ENCODE data around the gene NUFIP1. TPM values are rescaled to one million over a fixed set of nuclear protein-coding genes. Genes with fewer than 3 reads are reported as not detected.

NUFIP1 gene
- polyA plus RNA-seq, 1 donor (not counting 4 experiments of a cell fraction or from before 2014, with no cell fraction given): 3.3 TPM

DNA sequence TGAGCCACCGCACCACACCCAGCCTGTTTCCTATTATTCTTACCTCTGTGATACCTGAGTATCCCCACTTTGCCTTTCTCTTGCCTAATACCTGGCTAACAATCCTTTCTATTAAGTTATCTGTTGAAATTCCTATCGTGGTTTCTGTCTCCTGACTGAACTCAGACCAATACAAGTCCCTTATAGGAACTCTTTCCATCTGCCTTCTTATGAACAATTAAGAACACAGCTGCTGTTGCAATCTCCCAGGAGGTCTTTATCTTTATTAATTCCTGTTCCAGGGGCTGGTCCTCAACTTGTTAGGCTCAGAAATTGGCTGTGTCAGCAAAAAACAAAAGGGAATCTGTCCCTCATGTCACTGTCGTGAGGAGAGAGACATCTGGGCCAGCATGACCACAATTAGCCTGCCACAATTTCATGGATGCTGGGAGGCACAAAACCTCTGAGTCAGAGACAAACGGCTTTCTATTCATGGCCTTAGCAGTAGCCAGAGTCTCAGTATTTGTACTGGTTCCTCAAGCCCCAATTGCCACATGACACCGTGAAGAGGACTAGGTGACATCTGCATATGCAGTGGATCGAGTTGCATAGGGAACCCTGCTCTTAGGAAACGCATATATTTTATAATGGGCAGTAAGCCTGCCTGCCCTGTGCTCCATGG is 58.2 kb downstream of the NUFIP1 start:
- TF ChIP-seq, protein P1, sequence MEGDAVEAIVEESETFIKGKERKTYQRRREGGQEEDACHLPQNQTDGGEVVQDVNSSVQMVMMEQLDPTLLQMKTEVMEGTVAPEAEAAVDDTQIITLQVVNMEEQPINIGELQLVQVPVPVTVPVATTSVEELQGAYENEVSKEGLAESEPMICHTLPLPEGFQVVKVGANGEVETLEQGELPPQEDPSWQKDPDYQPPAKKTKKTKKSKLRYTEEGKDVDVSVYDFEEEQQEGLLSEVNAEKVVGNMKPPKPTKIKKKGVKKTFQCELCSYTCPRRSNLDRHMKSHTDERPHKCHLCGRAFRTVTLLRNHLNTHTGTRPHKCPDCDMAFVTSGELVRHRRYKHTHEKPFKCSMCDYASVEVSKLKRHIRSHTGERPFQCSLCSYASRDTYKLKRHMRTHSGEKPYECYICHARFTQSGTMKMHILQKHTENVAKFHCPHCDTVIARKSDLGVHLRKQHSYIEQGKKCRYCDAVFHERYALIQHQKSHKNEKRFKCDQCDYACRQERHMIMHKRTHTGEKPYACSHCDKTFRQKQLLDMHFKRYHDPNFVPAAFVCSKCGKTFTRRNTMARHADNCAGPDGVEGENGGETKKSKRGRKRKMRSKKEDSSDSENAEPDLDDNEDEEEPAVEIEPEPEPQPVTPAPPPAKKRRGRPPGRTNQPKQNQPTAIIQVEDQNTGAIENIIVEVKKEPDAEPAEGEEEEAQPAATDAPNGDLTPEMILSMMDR (optimal IDR thresholded peaks at IDR 0.05 in 1 of 3, IDR thresholded peaks at IDR 0.05 in 1 of 3, conservative IDR thresholded peaks at IDR 0.05 in 1 of 3; ENCODE audit: extremely low read depth in 1 of 3, insufficient read depth in 2 of 3, low read length in 3 of 3): no peak
- no peak for TF ChIP-seq EZH2 (IDR thresholded peaks at IDR 0.05; ENCODE audit: low read length)
- DNase-seq (ENCODE audit: low read depth, low spot score) (no peak), FAIRE-seq (no peak)
- H2AFZ ChIP-seq (ENCODE audit: control insufficient read depth, low read length): no peak overlapping the region
- H3K9ac ChIP-seq (ENCODE audit: control insufficient read depth, extremely low read depth, insufficient read depth, low read length): no peak overlapping the region
- H3K4me1 ChIP-seq (ENCODE audit: control insufficient read depth, extremely low read depth, insufficient read depth, low read length): peaks cover 12% of the 10 kb centered on the region
- H3K27me3 ChIP-seq (ENCODE audit: control insufficient read depth, extremely low read depth, insufficient read depth, low read length): peaks cover 2% of the 10 kb centered on the region
- no peaks in the 10 kb centered on the region for H3K79me2 ChIP-seq (ENCODE audit: control insufficient read depth, insufficient read depth, low read length)
- H3K36me3 ChIP-seq (ENCODE audit: control insufficient read depth in 2 of 2, extremely low read depth in 1 of 2, insufficient read depth in 2 of 2, low read length in 2 of 2): no peaks in the 10 kb centered on the region
- no peak overlapping the region for H3K4me3 ChIP-seq (ENCODE audit: control insufficient read depth in 2 of 3, extremely low read depth in 1 of 3, insufficient read depth in 2 of 3, low read depth in 1 of 3, low read length in 3 of 3)
- dilution Hi-C loops (cut with MboI; ENCODE audit: extremely low pct_ligation_motif_present, low sequenced_read_pairs): no loop called here
- H3K9me1 ChIP-seq (ENCODE audit: control insufficient read depth, extremely low read depth, insufficient read depth, low read length): no peaks in the 10 kb centered on the region
- no peak overlapping the region for H3K27ac ChIP-seq (ENCODE audit: control insufficient read depth, insufficient read depth, low read length)
- no peaks in the 10 kb centered on the region for H3K9me3 ChIP-seq (ENCODE audit: control insufficient read depth, low read depth, low read length)
- H3K4me2 ChIP-seq (ENCODE audit: control insufficient read depth, extremely low read depth, insufficient read depth, low read depth, low read length): no peak overlapping the region
- no peaks in the 10 kb centered on the region for H4K20me1 ChIP-seq (ENCODE audit: control insufficient read depth, extremely low read depth, insufficient read depth, low read length)

DNA sequence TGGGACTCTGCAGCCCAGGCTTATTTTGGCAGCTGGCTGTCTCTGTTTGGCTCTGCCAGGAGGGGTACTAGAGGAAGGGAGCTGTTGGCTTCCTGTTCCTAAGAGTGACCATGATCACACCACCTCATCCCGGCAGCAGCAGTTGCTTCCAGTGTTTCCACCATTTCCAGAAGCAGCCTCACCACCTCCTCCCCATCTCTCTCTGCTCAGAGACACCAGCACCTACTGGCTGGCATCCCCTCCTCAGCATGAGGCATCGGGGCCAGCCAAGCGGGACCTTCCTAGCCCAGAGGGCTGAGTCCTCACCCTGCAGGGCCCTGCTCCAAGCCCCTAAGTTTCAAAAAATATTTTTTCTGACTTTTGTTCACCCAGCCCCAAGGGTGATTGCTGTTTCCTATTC is 59.0 kb downstream of the NUFIP1 start:
- Histone ChIP-seq H4K20me1 (ENCODE audit: control insufficient read depth, extremely low read depth, insufficient read depth, low read length) (no peaks in the 10 kb centered on the region), H3K4me1 (ENCODE audit: control insufficient read depth, extremely low read depth, insufficient read depth, low read length) (peaks cover 12% of the 10 kb centered on the region), H3K9me3 (ENCODE audit: control insufficient read depth, low read depth, low read length) (no peaks in the 10 kb centered on the region), H2AFZ (ENCODE audit: control insufficient read depth, low read length) (no peak overlapping the region), H3K27me3 (ENCODE audit: control insufficient read depth, extremely low read depth, insufficient read depth, low read length) (peaks cover 2% of the 10 kb centered on the region), H3K36me3 (ENCODE audit: control insufficient read depth in 2 of 2, extremely low read depth in 1 of 2, insufficient read depth in 2 of 2, low read length in 2 of 2) (no peaks in the 10 kb centered on the region), H3K79me2 (ENCODE audit: control insufficient read depth, insufficient read depth, low read length) (no peaks in the 10 kb centered on the region), H3K4me2 (ENCODE audit: control insufficient read depth, extremely low read depth, insufficient read depth, low read depth, low read length) (no peak overlapping the region), H3K27ac (ENCODE audit: control insufficient read depth, insufficient read depth, low read length) (no peak overlapping the region), H3K4me3 (ENCODE audit: control insufficient read depth in 2 of 3, extremely low read depth in 1 of 3, insufficient read depth in 2 of 3, low read depth in 1 of 3, low read length in 3 of 3) (no peak overlapping the region), H3K9ac (ENCODE audit: control insufficient read depth, extremely low read depth, insufficient read depth, low read length) (no peak overlapping the region), H3K9me1 (ENCODE audit: control insufficient read depth, extremely low read depth, insufficient read depth, low read length) (no peaks in the 10 kb centered on the region)
- no peak for TF ChIP-seq EZH2 (IDR thresholded peaks at IDR 0.05; ENCODE audit: low read length)
- TF ChIP-seq, protein P1 (optimal IDR thresholded peaks at IDR 0.05 in 1 of 3, IDR thresholded peaks at IDR 0.05 in 1 of 3, conservative IDR thresholded peaks at IDR 0.05 in 1 of 3; ENCODE audit: extremely low read depth in 1 of 3, insufficient read depth in 2 of 3, low read length in 3 of 3): no peak
- FAIRE-seq (no peak), DNase-seq (ENCODE audit: low read depth, low spot score) (no peak)
- dilution Hi-C loops (cut with MboI; ENCODE audit: extremely low pct_ligation_motif_present, low sequenced_read_pairs): no loop called here
